ENCODE results near the gene PFKFB2.

Gene PFKFB2

DNA sequence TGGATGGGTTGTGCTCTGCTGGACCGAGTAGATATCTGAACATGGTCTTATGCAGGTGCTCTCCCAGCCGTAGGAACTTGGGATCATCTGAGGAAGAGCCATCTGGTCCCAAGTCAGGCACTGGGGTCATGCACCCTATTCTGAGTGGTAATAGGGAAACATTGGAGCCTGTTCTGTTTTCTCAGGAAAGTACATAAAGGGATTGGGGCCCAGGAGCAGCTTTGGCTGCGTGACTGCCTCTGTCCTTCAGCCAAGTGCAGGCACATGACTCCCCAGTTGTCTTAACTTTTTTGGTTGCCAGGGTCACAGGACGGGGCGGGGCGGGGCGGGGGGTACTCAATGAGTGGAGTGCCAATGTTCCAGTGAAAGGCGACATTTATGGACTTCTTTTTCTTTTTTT lies 11.5 kb downstream of the PFKFB2 start:
- Histone ChIP-seq H3K4me1 (ENCODE audit: control insufficient read depth, insufficient read depth, low read length) (no peaks in the 10 kb centered on the region), H3K4me3 (ENCODE audit: low read depth, low read length) (no peak overlapping the region), H3K36me3 (ENCODE audit: control insufficient read depth in 2 of 2, insufficient read depth in 1 of 2, low read length in 2 of 2) (peaks cover 0 to 59% of the 10 kb centered on the region in 2 experiments; a peak in 1 of 3 replicates), H3K9me3 (ENCODE audit: control insufficient read depth, insufficient read depth, low read depth, low read length) (no peaks in the 10 kb centered on the region), H3K27ac (ENCODE audit: extremely low read depth, low read depth, low read length) (no peak overlapping the region)
- ChIA-PET POLR2A (no interaction called here), CTCF (interaction anchor here (0.7 kb wide), 1 partner anchor 341 kb away, joined by 5 read pairs; no protein-coding TSS in a partner anchor)
- TF ChIP-seq ZNF660 (tag by site-specific recombination; IDR thresholded peaks at IDR 0.05) (no peak), ZNF624 (tag by site-specific recombination; IDR thresholded peaks at IDR 0.05) (no peak), ZFP37 (tag by site-specific recombination; IDR thresholded peaks at IDR 0.05) (no peak), ZNF2 (tag by site-specific recombination; IDR thresholded peaks at IDR 0.05) (no peak), ZNF292 (tag by site-specific recombination; IDR thresholded peaks at IDR 0.05; ENCODE audit: borderline replicate concordance, low read depth) (no peak), OVOL3 (tag by site-specific recombination; IDR thresholded peaks at IDR 0.05) (no peak), SALL2 (tag by site-specific recombination; IDR thresholded peaks at IDR 0.05; ENCODE audit: borderline replicate concordance) (no peak), GFI1B (tag by site-specific recombination; IDR thresholded peaks at IDR 0.05) (no peak)
- TF ChIP-seq, protein P1, sequence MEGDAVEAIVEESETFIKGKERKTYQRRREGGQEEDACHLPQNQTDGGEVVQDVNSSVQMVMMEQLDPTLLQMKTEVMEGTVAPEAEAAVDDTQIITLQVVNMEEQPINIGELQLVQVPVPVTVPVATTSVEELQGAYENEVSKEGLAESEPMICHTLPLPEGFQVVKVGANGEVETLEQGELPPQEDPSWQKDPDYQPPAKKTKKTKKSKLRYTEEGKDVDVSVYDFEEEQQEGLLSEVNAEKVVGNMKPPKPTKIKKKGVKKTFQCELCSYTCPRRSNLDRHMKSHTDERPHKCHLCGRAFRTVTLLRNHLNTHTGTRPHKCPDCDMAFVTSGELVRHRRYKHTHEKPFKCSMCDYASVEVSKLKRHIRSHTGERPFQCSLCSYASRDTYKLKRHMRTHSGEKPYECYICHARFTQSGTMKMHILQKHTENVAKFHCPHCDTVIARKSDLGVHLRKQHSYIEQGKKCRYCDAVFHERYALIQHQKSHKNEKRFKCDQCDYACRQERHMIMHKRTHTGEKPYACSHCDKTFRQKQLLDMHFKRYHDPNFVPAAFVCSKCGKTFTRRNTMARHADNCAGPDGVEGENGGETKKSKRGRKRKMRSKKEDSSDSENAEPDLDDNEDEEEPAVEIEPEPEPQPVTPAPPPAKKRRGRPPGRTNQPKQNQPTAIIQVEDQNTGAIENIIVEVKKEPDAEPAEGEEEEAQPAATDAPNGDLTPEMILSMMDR (tag by site-specific recombination; IDR thresholded peaks at IDR 0.05) = no peak

DNA sequence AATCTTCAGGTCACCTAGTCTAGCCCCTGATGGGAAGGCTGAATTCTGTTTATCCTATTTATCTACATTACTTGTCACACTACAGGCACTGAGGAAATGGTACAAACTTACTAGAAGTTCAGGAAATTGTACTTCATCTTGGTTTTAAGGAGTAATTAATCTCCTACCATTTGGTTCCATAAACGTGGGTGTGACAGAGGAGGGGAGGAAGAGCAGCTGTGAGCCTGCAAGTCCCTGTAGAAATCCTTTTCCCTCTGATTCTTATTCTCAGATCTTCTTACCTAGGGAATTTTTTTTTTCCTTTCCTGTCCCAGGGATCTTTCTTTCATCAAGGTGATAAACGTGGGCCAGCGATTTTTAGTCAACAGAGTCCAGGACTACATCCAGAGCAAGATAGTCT lies 14.1 kb downstream of the PFKFB2 start:
- Histone ChIP-seq H3K4me1 (ENCODE audit: control insufficient read depth, insufficient read depth, low read length) (no peaks in the 10 kb centered on the region), H3K36me3 (ENCODE audit: control insufficient read depth in 2 of 2, insufficient read depth in 1 of 2, low read length in 2 of 2) (peaks cover 0 to 75% of the 10 kb centered on the region in 2 experiments; a peak in 1 of 3 replicates), H3K4me3 (ENCODE audit: low read depth, low read length) (no peak overlapping the region), H3K27ac (ENCODE audit: extremely low read depth, low read depth, low read length) (no peak overlapping the region), H3K9me3 (ENCODE audit: control insufficient read depth, insufficient read depth, low read depth, low read length) (no peaks in the 10 kb centered on the region)
- ChIA-PET POLR2A (no interaction called here), CTCF (no interaction called here)
- TF ChIP-seq ZNF266 (tag by site-specific recombination; IDR thresholded peaks at IDR 0.05; ENCODE audit: low read depth) (no peak), ZNF677 (tag by site-specific recombination; IDR thresholded peaks at IDR 0.05) (no peak)
- TF ChIP-seq, protein P2, sequence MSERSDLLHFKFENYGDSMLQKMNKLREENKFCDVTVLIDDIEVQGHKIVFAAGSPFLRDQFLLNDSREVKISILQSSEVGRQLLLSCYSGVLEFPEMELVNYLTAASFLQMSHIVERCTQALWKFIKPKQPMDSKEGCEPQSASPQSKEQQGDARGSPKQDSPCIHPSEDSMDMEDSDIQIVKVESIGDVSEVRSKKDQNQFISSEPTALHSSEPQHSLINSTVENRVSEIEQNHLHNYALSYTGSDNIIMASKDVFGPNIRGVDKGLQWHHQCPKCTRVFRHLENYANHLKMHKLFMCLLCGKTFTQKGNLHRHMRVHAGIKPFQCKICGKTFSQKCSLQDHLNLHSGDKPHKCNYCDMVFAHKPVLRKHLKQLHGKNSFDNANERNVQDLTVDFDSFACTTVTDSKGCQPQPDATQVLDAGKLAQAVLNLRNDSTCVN (tag by site-specific recombination; optimal IDR thresholded peaks at IDR 0.05) = no peak

DNA sequence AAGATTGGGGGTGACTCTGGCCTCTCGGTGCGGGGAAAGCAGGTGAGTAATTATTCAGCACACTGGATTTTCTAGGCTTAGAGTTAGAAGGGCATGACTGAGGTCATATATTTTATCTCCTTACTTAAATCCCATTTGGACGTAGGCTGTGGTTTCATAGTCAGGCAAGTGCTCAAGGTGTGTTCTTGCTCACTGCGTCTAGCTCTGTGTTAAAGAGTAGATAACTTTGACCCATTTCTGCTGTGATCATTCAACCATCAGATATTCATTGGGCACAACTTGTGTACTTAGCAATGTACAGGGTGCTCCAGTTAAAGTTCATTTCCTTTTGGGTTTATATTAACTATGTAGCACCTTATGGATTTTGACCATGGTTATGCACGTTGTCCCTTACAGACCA lies 14.6 kb downstream of the PFKFB2 start:
- CTCF ChIA-PET = interaction anchor here (0.6 to 1.0 kb wide), 2 partner anchors 19 to 202 kb away, joined by 3 read pairs; partner anchors contain the start of gene IL20
- POLR2A ChIA-PET = no interaction called here
- no peak for TF ChIP-seq ZBTB48 (tag by site-specific recombination; IDR thresholded peaks at IDR 0.05)
- TF ChIP-seq ZIC2 (tag by site-specific recombination; IDR thresholded peaks at IDR 0.05) = no peak
- no peak for TF ChIP-seq ZNF311 (tag by site-specific recombination; IDR thresholded peaks at IDR 0.05; ENCODE audit: borderline replicate concordance)
- TF ChIP-seq, protein P3, sequence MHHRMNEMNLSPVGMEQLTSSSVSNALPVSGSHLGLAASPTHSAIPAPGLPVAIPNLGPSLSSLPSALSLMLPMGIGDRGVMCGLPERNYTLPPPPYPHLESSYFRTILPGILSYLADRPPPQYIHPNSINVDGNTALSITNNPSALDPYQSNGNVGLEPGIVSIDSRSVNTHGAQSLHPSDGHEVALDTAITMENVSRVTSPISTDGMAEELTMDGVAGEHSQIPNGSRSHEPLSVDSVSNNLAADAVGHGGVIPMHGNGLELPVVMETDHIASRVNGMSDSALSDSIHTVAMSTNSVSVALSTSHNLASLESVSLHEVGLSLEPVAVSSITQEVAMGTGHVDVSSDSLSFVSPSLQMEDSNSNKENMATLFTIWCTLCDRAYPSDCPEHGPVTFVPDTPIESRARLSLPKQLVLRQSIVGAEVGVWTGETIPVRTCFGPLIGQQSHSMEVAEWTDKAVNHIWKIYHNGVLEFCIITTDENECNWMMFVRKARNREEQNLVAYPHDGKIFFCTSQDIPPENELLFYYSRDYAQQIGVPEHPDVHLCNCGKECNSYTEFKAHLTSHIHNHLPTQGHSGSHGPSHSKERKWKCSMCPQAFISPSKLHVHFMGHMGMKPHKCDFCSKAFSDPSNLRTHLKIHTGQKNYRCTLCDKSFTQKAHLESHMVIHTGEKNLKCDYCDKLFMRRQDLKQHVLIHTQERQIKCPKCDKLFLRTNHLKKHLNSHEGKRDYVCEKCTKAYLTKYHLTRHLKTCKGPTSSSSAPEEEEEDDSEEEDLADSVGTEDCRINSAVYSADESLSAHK (tag by site-specific recombination; IDR thresholded peaks at IDR 0.05) = no peak
- TF ChIP-seq, protein P4, sequence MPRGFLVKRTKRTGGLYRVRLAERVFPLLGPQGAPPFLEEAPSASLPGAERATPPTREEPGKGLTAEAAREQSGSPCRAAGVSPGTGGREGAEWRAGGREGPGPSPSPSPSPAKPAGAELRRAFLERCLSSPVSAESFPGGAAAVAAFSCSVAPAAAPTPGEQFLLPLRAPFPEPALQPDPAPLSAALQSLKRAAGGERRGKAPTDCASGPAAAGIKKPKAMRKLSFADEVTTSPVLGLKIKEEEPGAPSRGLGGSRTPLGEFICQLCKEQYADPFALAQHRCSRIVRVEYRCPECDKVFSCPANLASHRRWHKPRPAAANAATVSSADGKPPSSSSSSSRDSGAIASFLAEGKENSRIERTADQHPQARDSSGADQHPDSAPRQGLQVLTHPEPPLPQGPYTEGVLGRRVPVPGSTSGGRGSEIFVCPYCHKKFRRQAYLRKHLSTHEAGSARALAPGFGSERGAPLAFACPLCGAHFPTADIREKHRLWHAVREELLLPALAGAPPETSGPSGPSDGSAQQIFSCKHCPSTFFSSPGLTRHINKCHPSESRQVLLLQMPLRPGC (tag by site-specific recombination; IDR thresholded peaks at IDR 0.05) = no peak
- TF ChIP-seq, protein P5, sequence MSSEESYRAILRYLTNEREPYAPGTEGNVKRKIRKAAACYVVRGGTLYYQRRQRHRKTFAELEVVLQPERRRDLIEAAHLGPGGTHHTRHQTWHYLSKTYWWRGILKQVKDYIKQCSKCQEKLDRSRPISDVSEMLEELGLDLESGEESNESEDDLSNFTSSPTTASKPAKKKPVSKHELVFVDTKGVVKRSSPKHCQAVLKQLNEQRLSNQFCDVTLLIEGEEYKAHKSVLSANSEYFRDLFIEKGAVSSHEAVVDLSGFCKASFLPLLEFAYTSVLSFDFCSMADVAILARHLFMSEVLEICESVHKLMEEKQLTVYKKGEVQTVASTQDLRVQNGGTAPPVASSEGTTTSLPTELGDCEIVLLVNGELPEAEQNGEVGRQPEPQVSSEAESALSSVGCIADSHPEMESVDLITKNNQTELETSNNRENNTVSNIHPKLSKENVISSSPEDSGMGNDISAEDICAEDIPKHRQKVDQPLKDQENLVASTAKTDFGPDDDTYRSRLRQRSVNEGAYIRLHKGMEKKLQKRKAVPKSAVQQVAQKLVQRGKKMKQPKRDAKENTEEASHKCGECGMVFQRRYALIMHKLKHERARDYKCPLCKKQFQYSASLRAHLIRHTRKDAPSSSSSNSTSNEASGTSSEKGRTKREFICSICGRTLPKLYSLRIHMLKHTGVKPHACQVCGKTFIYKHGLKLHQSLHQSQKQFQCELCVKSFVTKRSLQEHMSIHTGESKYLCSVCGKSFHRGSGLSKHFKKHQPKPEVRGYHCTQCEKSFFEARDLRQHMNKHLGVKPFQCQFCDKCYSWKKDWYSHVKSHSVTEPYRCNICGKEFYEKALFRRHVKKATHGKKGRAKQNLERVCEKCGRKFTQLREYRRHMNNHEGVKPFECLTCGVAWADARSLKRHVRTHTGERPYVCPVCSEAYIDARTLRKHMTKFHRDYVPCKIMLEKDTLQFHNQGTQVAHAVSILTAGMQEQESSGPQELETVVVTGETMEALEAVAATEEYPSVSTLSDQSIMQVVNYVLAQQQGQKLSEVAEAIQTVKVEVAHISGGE (tag by site-specific recombination; conservative IDR thresholded peaks at IDR 0.05; ENCODE audit: low read depth) = no peak
- Histone ChIP-seq H3K4me3 (ENCODE audit: low read depth, low read length) (no peak overlapping the region), H3K4me1 (ENCODE audit: control insufficient read depth, insufficient read depth, low read length) (no peaks in the 10 kb centered on the region), H3K27ac (ENCODE audit: extremely low read depth, low read depth, low read length) (no peak overlapping the region), H3K9me3 (ENCODE audit: control insufficient read depth, insufficient read depth, low read depth, low read length) (no peaks in the 10 kb centered on the region), H3K36me3 (ENCODE audit: control insufficient read depth in 2 of 2, insufficient read depth in 1 of 2, low read length in 2 of 2) (peaks cover 0 to 73% of the 10 kb centered on the region in 2 experiments; a peak in 1 of 3 replicates)

Measured in HEK293 (cell line).